ENCODE data around the gene PRR13. TPM values are rescaled to one million over a fixed set of nuclear protein-coding genes. Genes with fewer than 3 reads are reported as not detected.

Gene PRR13
- total RNA-seq, 2 experiments from 2014 or later = 83.9 to 230 TPM

GRCh38 chr12:53472056-53472582, 30.6 kb downstream of the PRR13 start:
- Histone ChIP-seq H3K36me3 (ENCODE audit: insufficient read depth, low read length) (peaks cover 99% of the 10 kb centered on the region), H3K79me2 (ENCODE audit: insufficient read depth, low read depth, low read length) (peaks cover 69% of the 10 kb centered on the region), H3K9me2 (ENCODE audit: insufficient read depth, low read length) (no peaks in the 10 kb centered on the region), H3K27ac (ENCODE audit: low read depth, low read length, poor library complexity, severe bottlenecking) (no peak overlapping the region), H3K4me3 (ENCODE audit: low read depth, low read length, poor library complexity, severe bottlenecking) (no peak overlapping the region), H3K4me1 (ENCODE audit: insufficient read depth, low read length, poor library complexity, severe bottlenecking) (peaks cover 19% of the 10 kb centered on the region), H3K9me3 (ENCODE audit: low read length) (no peaks in the 10 kb centered on the region), H4K20me1 (ENCODE audit: insufficient read depth, low read length) (peaks cover 36% of the 10 kb centered on the region), H3K4me2 (ENCODE audit: low read length) (no peak overlapping the region), H2AFZ (ENCODE audit: low read length) (no peak overlapping the region)
- TF ChIP-seq CTCF (conservative IDR thresholded peaks at IDR 0.05; ENCODE audit: low read length) (no peak), EZH2phosphoT487 (IDR thresholded peaks at IDR 0.05; ENCODE audit: borderline replicate concordance, low read depth, low read length) (no peak)
- BruUV-seq (replicated peaks) = no TSS peak
- no peak for DNase-seq (ENCODE audit: low spot score)
- intact Hi-C loops (cut with micrococcal nuclease; ENCODE audit: unreplicated experiment) = no loop called here
- ChIA-PET POLR2A (interaction anchor here (0.6 to 1.0 kb wide), 3 partner anchors 10 to 1694 kb away, joined by 3 to 15 read pairs (median 5); no protein-coding TSS in a partner anchor), CTCF (ENCODE audit: unreplicated experiment) (no interaction called here)

GRCh38 chr12:53474077-53474476, 32.5 kb downstream of the PRR13 start:
- POLR2A ChIA-PET = interaction anchor here (0.6 to 1.6 kb wide), 3 partner anchors 12 to 27 kb away, joined by 3 to 5 read pairs (median 3); partner anchors contain the start of gene TARBP2
- no TSS peak for BruUV-seq (replicated peaks)
- Histone ChIP-seq H3K27ac (ENCODE audit: low read depth, low read length, poor library complexity, severe bottlenecking) (no peak overlapping the region), H3K4me1 (ENCODE audit: insufficient read depth, low read length, poor library complexity, severe bottlenecking) (peaks cover 14% of the 10 kb centered on the region), H3K36me3 (ENCODE audit: insufficient read depth, low read length) (peaks cover 99% of the 10 kb centered on the region), H3K9me2 (ENCODE audit: insufficient read depth, low read length) (no peaks in the 10 kb centered on the region), H3K9me3 (ENCODE audit: low read length) (no peaks in the 10 kb centered on the region), H3K4me3 (ENCODE audit: low read depth, low read length, poor library complexity, severe bottlenecking) (no peak overlapping the region), H3K4me2 (ENCODE audit: low read length) (no peak overlapping the region), H3K79me2 (ENCODE audit: insufficient read depth, low read depth, low read length) (peaks cover 66% of the 10 kb centered on the region), H2AFZ (ENCODE audit: low read length) (no peak overlapping the region), H4K20me1 (ENCODE audit: insufficient read depth, low read length) (peaks cover 30% of the 10 kb centered on the region)
- intact Hi-C loops (cut with micrococcal nuclease; ENCODE audit: unreplicated experiment) = no loop called here
- no peak for DNase-seq (ENCODE audit: low spot score)
- TF ChIP-seq EZH2phosphoT487 (IDR thresholded peaks at IDR 0.05; ENCODE audit: borderline replicate concordance, low read depth, low read length) (no peak), CTCF (conservative IDR thresholded peaks at IDR 0.05; ENCODE audit: low read length) (no peak)
- CTCF ChIA-PET (ENCODE audit: unreplicated experiment) = no interaction called here

- Histone ChIP-seq H3K4me1 (ENCODE audit: insufficient read depth, low read length, poor library complexity, severe bottlenecking) (peaks cover 7% of the 10 kb centered on the region), H3K9me2 (ENCODE audit: insufficient read depth, low read length) (no peaks in the 10 kb centered on the region), H3K79me2 (ENCODE audit: insufficient read depth, low read depth, low read length) (peaks cover 66% of the 10 kb centered on the region), H3K27ac (ENCODE audit: low read depth, low read length, poor library complexity, severe bottlenecking) (no peak overlapping the region), H3K4me3 (ENCODE audit: low read depth, low read length, poor library complexity, severe bottlenecking) (no peak overlapping the region), H3K4me2 (ENCODE audit: low read length) (no peak overlapping the region), H3K9me3 (ENCODE audit: low read length) (no peaks in the 10 kb centered on the region), H4K20me1 (ENCODE audit: insufficient read depth, low read length) (peaks cover 30% of the 10 kb centered on the region), H3K36me3 (ENCODE audit: insufficient read depth, low read length) (peaks cover 99% of the 10 kb centered on the region), H2AFZ (ENCODE audit: low read length) (no peak overlapping the region)
- POLR2A ChIA-PET = interaction anchor here (0.6 to 1.9 kb wide), 3 partner anchors 13 to 27 kb away, joined by 3 to 7 read pairs (median 5); no protein-coding TSS in a partner anchor
- TF ChIP-seq EZH2phosphoT487 (IDR thresholded peaks at IDR 0.05; ENCODE audit: borderline replicate concordance, low read depth, low read length) (no peak), CTCF (conservative IDR thresholded peaks at IDR 0.05; ENCODE audit: low read length) (no peak)
- intact Hi-C loops (cut with micrococcal nuclease; ENCODE audit: unreplicated experiment) = no loop called here
- CTCF ChIA-PET (ENCODE audit: unreplicated experiment) = interaction anchor here (1.9 kb wide), 1 partner anchor 10 kb away, joined by 4 read pairs; no protein-coding TSS in a partner anchor
- no TSS peak for BruUV-seq (replicated peaks)
- no peak for DNase-seq (ENCODE audit: low spot score)
Measured at GRCh38 chr12:53474819-53475218, 33.3 kb downstream of the PRR13 start.
